ENCODE results near the gene MLLT10. TPM values are rescaled to one million over a fixed set of nuclear protein-coding genes. Genes with fewer than 3 reads are reported as not detected.
"Not testable (repeated sequence)": the region's sequence is repeated elsewhere in the genome, so short reads cannot be mapped to it uniquely, and the experiment has no call there.

Gene MLLT10
- total RNA-seq, 1 donor from 2014 or later: 15.8 TPM

DNA sequence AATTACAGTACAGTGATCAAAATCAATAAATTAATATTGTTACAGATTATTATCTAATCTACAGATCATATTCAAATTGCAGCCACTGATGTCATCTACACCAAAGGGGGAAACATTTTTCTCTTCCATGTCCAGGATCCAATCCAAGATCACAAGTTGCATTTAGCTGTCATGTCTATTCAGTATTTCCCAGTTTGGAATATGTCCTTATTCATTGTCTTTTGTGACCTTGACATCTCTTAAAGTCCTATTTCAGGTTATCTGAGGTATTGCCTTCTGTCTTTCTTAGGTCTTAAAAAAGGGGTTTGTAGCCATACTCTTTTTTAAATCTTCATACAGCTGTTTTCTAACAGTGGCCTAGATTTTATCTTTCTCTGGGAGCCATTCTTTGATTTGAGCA is 93.3 kb downstream of the MLLT10 start:
- no peak overlapping the region for H3K4me3 ChIP-seq (ENCODE audit: low read depth, low read length)
- TF ChIP-seq, protein P1, sequence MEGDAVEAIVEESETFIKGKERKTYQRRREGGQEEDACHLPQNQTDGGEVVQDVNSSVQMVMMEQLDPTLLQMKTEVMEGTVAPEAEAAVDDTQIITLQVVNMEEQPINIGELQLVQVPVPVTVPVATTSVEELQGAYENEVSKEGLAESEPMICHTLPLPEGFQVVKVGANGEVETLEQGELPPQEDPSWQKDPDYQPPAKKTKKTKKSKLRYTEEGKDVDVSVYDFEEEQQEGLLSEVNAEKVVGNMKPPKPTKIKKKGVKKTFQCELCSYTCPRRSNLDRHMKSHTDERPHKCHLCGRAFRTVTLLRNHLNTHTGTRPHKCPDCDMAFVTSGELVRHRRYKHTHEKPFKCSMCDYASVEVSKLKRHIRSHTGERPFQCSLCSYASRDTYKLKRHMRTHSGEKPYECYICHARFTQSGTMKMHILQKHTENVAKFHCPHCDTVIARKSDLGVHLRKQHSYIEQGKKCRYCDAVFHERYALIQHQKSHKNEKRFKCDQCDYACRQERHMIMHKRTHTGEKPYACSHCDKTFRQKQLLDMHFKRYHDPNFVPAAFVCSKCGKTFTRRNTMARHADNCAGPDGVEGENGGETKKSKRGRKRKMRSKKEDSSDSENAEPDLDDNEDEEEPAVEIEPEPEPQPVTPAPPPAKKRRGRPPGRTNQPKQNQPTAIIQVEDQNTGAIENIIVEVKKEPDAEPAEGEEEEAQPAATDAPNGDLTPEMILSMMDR (conservative IDR thresholded peaks at IDR 0.05; ENCODE audit: low read depth, low read length): no peak
- DNase-seq (ENCODE audit: low read depth): no peak

DNA sequence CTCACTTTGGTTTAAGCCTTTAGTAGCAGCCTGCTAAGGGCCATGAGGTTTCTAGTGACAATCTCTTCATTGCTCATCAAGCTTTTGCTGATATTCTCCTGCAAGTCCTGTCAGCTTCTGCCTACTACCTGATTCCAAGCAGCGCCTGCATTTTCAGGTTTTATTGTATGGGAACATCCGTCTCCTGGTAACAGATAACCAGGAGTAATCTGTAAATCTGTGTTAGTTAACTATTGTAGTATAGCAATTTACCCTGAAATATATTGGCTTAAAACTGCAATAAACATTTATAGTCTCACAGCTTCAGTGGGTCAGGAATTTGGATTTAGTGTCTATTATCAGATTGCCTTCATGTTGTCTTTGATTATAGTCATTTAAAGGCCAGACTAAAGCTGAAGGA is 94.0 kb downstream of the MLLT10 start:
- TF ChIP-seq, protein P1 (conservative IDR thresholded peaks at IDR 0.05; ENCODE audit: low read depth, low read length): no peak
- DNase-seq (ENCODE audit: low read depth): no peak
- H3K4me3 ChIP-seq (ENCODE audit: low read depth, low read length): no peak overlapping the region

DNA sequence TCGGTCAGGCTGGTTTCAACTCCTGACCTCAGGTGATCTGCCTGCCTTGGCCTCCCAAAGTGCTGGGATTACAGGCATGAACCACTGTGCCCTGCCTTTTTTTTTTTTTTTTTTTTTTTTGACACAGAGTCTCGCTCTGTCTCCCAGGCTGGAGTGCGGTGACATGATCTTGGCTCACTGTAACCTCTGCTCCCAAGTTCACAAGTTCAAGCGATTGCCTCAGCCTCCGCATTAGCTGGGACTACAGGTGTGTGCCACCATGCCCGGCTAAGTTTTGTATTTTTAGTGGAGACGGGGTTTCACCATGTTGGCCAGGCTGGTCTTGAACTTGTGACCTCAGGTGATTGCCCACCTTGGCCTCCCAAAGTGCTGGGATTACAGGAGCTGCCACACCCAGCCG is 94.6 kb downstream of the MLLT10 start:
- H3K4me3 ChIP-seq (ENCODE audit: low read depth, low read length); DNase-seq (ENCODE audit: low read depth): not testable (repeated sequence)

DNA sequence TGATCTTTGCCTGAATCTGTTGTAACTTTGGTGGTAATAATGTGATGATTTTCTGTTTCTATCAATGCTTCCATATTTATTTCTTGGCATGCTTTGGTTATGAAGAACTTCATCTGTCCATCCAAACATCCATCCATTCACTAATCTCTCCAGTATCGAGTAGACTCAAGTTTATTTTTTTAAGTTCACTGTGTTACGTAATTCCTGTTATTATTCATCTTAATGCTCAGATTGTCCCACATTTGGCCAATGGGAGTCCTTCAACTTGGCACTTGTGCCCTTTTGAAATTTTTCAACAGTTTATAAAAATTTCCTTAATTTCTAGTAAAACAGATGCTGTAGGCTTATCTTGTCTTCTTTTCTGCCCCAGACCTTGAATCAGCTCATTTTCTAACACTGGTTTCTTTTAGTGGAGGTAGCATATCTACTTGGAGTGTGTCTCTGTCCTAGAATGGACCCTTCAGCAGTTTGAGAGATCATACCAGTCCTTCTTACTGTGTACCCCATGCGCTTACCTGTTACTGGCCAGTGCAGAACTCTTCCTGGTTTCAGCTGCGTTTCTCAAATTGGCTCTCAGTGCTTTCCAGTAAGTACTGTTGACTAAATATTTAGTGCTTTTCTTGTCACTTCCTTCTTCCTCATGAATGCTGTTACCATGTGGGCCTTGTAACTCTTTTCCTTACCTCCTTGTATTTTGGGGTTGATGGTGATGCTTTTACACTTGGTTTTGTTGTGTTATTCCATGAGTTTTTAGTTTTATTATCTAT is 100.8 kb downstream of the MLLT10 start:
- TF ChIP-seq, protein P1 (conservative IDR thresholded peaks at IDR 0.05; ENCODE audit: low read depth, low read length): no peak
- no peak overlapping the region for H3K4me3 ChIP-seq (ENCODE audit: low read depth, low read length)
- no peak for DNase-seq (ENCODE audit: low read depth)

DNA sequence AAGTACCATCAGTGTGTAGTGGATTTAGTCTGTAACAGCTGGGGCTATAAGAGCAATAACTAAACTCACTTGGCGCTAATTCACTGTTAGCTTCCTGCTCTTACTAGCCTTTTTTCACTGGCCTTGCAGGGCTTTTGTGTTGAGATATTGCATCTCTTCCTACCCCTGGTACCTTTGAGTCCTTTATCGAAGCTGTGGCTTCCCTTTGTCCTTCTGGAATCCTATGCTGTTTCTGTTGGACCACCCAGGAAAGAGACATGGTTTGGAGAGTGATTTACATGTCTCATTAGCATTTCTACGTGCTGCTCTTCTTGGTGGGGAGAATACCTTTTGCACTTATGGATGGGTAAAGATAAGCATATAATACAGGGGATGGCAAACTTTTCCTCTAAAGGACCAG is 103.8 kb downstream of the MLLT10 start:
- TF ChIP-seq, protein P1 (conservative IDR thresholded peaks at IDR 0.05; ENCODE audit: low read depth, low read length): no peak
- DNase-seq (ENCODE audit: low read depth): no peak
- H3K4me3 ChIP-seq (ENCODE audit: low read depth, low read length): no peak overlapping the region

DNA sequence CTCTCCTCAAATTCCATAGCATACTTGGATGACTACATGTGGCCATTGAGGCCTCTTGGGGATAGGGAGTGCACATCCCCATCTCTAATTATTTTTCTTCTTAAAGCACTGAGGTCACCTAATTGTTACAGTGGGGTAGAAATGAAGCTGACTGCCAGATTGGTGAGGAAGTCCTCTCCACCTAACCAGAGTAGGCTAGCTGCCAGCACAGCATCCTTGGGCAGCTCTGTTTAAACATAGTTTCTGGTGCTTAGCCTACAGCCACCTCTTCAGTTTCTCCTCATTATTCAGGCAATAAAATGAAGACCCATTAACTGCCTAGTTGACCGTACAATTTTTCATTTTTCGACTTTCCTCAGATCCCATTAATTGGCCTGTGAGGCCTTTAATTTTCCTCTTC is 104.6 kb downstream of the MLLT10 start:
- no peak for DNase-seq (ENCODE audit: low read depth)
- no peak overlapping the region for H3K4me3 ChIP-seq (ENCODE audit: low read depth, low read length)
- TF ChIP-seq, protein P1 (conservative IDR thresholded peaks at IDR 0.05; ENCODE audit: low read depth, low read length): no peak

DNA sequence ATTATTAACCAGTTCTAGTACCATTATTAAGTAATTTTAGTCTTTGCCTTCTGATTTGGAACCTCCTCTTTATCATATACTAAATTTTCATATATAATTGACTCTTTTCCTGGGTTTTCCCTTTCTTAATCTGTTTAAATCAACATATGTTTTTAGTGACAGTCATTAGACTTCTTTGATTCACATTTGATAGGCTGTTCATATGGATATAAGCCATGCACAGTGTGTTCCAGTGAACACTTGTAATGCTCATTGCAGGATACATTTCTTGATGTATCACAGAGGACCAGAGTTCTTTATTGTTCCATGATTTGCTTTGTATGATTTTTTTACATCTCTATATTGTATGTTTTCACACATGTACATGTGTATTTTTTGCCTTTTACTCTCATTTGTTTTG is 114.0 kb downstream of the MLLT10 start:
- DNase-seq (ENCODE audit: low read depth): no peak
- H3K4me3 ChIP-seq (ENCODE audit: low read depth, low read length): no peak overlapping the region
- TF ChIP-seq, protein P1 (conservative IDR thresholded peaks at IDR 0.05; ENCODE audit: low read depth, low read length): no peak
